ENCODE data around the gene MN1.

MN1 gene

GRCh38 chr22:27814993-27815392 lies 13.4 kb upstream of the MN1 start:
- Histone ChIP-seq H3K27ac (ENCODE audit: low read length) (no peak overlapping the region), H4K20me1 (ENCODE audit: insufficient read depth, low read length) (0 out of 2 replicates have a peak, but pooled peaks cover 2% of the 10 kb centered on the region), H2AFZ (ENCODE audit: low read depth, low read length) (no peak overlapping the region), H3K79me2 (ENCODE audit: insufficient read depth, low read length) (no peaks in the 10 kb centered on the region), H3K36me3 (ENCODE audit: insufficient read depth, low read length) (no peaks in the 10 kb centered on the region), H3K9ac (ENCODE audit: low read depth, low read length) (no peak overlapping the region), H3K4me1 (ENCODE audit: insufficient read depth, low read length) (no peaks in the 10 kb centered on the region), H3K4me3 (ENCODE audit: low read depth in 1 of 2, low read length in 2 of 2) (no peak overlapping the region), H3K27me3 (ENCODE audit: insufficient read depth, low read length, poor library complexity) (peaks cover 6% of the 10 kb centered on the region), H3K4me2 (ENCODE audit: insufficient read depth, low read length) (no peak overlapping the region), H3K9me3 (ENCODE audit: insufficient read depth, low read length, severe bottlenecking) (no peaks in the 10 kb centered on the region)
- ATAC-seq (ENCODE audit: insufficient read depth, low read depth) (no peak), DNase-seq (no peak)
- TF ChIP-seq EZH2 (IDR thresholded peaks at IDR 0.05; ENCODE audit: borderline replicate concordance, low read depth, low read length, severe bottlenecking) (no peak), CTCF (IDR thresholded peaks at IDR 0.05; ENCODE audit: borderline replicate concordance, extremely low read depth, low read length, poor library complexity, severe bottlenecking) (no peak)

GRCh38 chr22:27811778-27812177 lies 10.2 kb upstream of the MN1 start:
- H3K4me2 ChIP-seq (ENCODE audit: insufficient read depth, low read length) = no peak overlapping the region
- no peak overlapping the region for H2AFZ ChIP-seq (ENCODE audit: low read depth, low read length)
- no peaks in the 10 kb centered on the region for H3K79me2 ChIP-seq (ENCODE audit: insufficient read depth, low read length)
- no peaks in the 10 kb centered on the region for H3K4me1 ChIP-seq (ENCODE audit: insufficient read depth, low read length)
- no peak for ATAC-seq (ENCODE audit: insufficient read depth, low read depth)
- H3K27ac ChIP-seq (ENCODE audit: low read length) = no peak overlapping the region
- peaks cover 15% of the 10 kb centered on the region for H3K27me3 ChIP-seq (ENCODE audit: insufficient read depth, low read length, poor library complexity)
- H3K9me3 ChIP-seq (ENCODE audit: insufficient read depth, low read length, severe bottlenecking) = no peaks in the 10 kb centered on the region
- H3K9ac ChIP-seq (ENCODE audit: low read depth, low read length) = no peak overlapping the region
- DNase-seq = no peak
- no peak overlapping the region for H3K4me3 ChIP-seq (ENCODE audit: low read depth in 1 of 2, low read length in 2 of 2)
- TF ChIP-seq EZH2 (IDR thresholded peaks at IDR 0.05; ENCODE audit: borderline replicate concordance, low read depth, low read length, severe bottlenecking) (no peak), CTCF (IDR thresholded peaks at IDR 0.05; ENCODE audit: borderline replicate concordance, extremely low read depth, low read length, poor library complexity, severe bottlenecking) (no peak)
- 0 out of 2 replicates have a peak, but pooled peaks cover 6% of the 10 kb centered on the region for H4K20me1 ChIP-seq (ENCODE audit: insufficient read depth, low read length)
- no peaks in the 10 kb centered on the region for H3K36me3 ChIP-seq (ENCODE audit: insufficient read depth, low read length)

- TF ChIP-seq CTCF (IDR thresholded peaks at IDR 0.05; ENCODE audit: borderline replicate concordance, extremely low read depth, low read length, poor library complexity, severe bottlenecking) (no peak), EZH2 (IDR thresholded peaks at IDR 0.05; ENCODE audit: borderline replicate concordance, low read depth, low read length, severe bottlenecking) (no peak)
- no peaks in the 10 kb centered on the region for H3K36me3 ChIP-seq (ENCODE audit: insufficient read depth, low read length)
- H4K20me1 ChIP-seq (ENCODE audit: insufficient read depth, low read length) = 0 out of 2 replicates have a peak, but pooled peaks cover 6% of the 10 kb centered on the region
- H3K27ac ChIP-seq (ENCODE audit: low read length) = no peak overlapping the region
- DNase-seq (no peak), ATAC-seq (ENCODE audit: insufficient read depth, low read depth) (no peak)
- no peaks in the 10 kb centered on the region for H3K79me2 ChIP-seq (ENCODE audit: insufficient read depth, low read length)
- H3K9me3 ChIP-seq (ENCODE audit: insufficient read depth, low read length, severe bottlenecking) = no peaks in the 10 kb centered on the region
- no peak overlapping the region for H3K9ac ChIP-seq (ENCODE audit: low read depth, low read length)
- no peak overlapping the region for H3K4me3 ChIP-seq (ENCODE audit: low read depth in 1 of 2, low read length in 2 of 2)
- peaks cover 17% of the 10 kb centered on the region for H3K27me3 ChIP-seq (ENCODE audit: insufficient read depth, low read length, poor library complexity)
- H3K4me2 ChIP-seq (ENCODE audit: insufficient read depth, low read length) = no peak overlapping the region
- H3K4me1 ChIP-seq (ENCODE audit: insufficient read depth, low read length) = no peaks in the 10 kb centered on the region
- H2AFZ ChIP-seq (ENCODE audit: low read depth, low read length) = no peak overlapping the region
Measured at GRCh38 chr22:27810609-27811151, 9.1 kb upstream of the MN1 start.
